GM04503 (cell line): ENCODE results near the gene GATB.

Experiments
- DNase-seq: peaks from one replicate; pipeline ENCODE4 v3.0.0-alpha.2; 2012; ENCODE audit warnings: low read depth

The GATB gene

GRCh38 chr4:151760712-151761661 lies at the start of gene GATB:
Gene GATB, minus strand, starts transcription at chr4:151761007. Its CDS starts 25 bp downstream, at chr4:151760982.
- DNase-seq, result peak; percentile 84

GRCh38 chr4:151810476-151810875 lies 49.7 kb upstream of the GATB start:
- DNase-seq, result no peak

GRCh38 chr4:151809716-151810115 lies 48.9 kb upstream of the GATB start:
- no peak for DNase-seq

- DNase-seq, result no peak
These were observed 47.7 kb upstream of the GATB start for GRCh38 chr4:151808542-151808941.

- DNase-seq, result no peak
These were observed 47.3 kb upstream of the GATB start for GRCh38 chr4:151808120-151808529.

- DNase-seq, result no peak
These were observed 46.4 kb upstream of the GATB start for GRCh38 chr4:151807220-151807619.

GRCh38 chr4:151806511-151806927 lies 45.7 kb upstream of the GATB start:
- peak; percentile 85 for DNase-seq

GRCh38 chr4:151804821-151805220 lies 44.0 kb upstream of the GATB start:
- DNase-seq, result no peak

- DNase-seq, result no peak
These were observed 43.4 kb upstream of the GATB start for GRCh38 chr4:151804086-151804630.

- DNase-seq, result no peak
These were observed 42.4 kb upstream of the GATB start for GRCh38 chr4:151803246-151803645.

GRCh38 chr4:151801547-151802516 lies 41.0 kb upstream of the GATB start:
- DNase-seq, result no peak

- no peak for DNase-seq
These were observed 38.7 kb upstream of the GATB start for GRCh38 chr4:151799417-151800012.

GRCh38 chr4:151798678-151799416 lies 38.0 kb upstream of the GATB start:
- no peak for DNase-seq

- DNase-seq, result no peak
These were observed 37.0 kb upstream of the GATB start for GRCh38 chr4:151797853-151798252.

GRCh38 chr4:151797131-151797530 lies 36.3 kb upstream of the GATB start:
- no peak for DNase-seq

- DNase-seq, result no peak
These were observed 35.3 kb upstream of the GATB start for GRCh38 chr4:151796106-151796505.

GRCh38 chr4:151792995-151793394 lies 32.2 kb upstream of the GATB start:
- no peak for DNase-seq

- DNase-seq, result no peak
These were observed 31.7 kb upstream of the GATB start for GRCh38 chr4:151792530-151792929.

- DNase-seq, result no peak
These were observed 27.2 kb upstream of the GATB start for GRCh38 chr4:151788021-151788420.

GRCh38 chr4:151786158-151786495 lies 25.3 kb upstream of the GATB start:
- no peak for DNase-seq

- DNase-seq, result no peak
These were observed 24.8 kb upstream of the GATB start for GRCh38 chr4:151785484-151786157.
